ENCODE results near the gene MTR. TPM values are rescaled to one million over a fixed set of nuclear protein-coding genes. Genes with fewer than 3 reads are reported as not detected.

Gene MTR
- total RNA-seq, 1 experiment from 2014 or later, result 54.6 TPM

GRCh38 chr1:236864211-236864610 is 69.1 kb downstream of the MTR start:
- POLR2A ChIA-PET, result interaction anchor here (0.6 to 2.0 kb wide), 7 partner anchors 9 to 700 kb away, joined by 3 to 5 read pairs (median 4); partner anchors contain the start of gene MTR
- Mint-ChIP-seq H3K27ac (ENCODE audit: low read depth, unreplicated experiment) (no peak overlapping the region), H3K27me3 (ENCODE audit: insufficient read depth, unreplicated experiment) (no peaks in the 10 kb centered on the region), H3K4me3 (ENCODE audit: unreplicated experiment) (no peak overlapping the region), H3K4me1 (ENCODE audit: insufficient read depth, unreplicated experiment) (peaks cover 5% of the 10 kb centered on the region), H3K9me3 (ENCODE audit: unreplicated experiment) (no peaks in the 10 kb centered on the region), H3K36me3 (ENCODE audit: insufficient read depth, unreplicated experiment) (peaks cover 89% of the 10 kb centered on the region)
- DNase-seq (ENCODE audit: unreplicated experiment), result no peak
- CTCF ChIA-PET, result interaction anchor here (0.7 to 2.5 kb wide), 5 partner anchors 9 to 522 kb away, joined by 3 to 13 read pairs (median 7); partner anchors contain the start of gene HEATR1
- BruUV-seq (replicated peaks), result no TSS peak
- TF ChIP-seq, protein P1, sequence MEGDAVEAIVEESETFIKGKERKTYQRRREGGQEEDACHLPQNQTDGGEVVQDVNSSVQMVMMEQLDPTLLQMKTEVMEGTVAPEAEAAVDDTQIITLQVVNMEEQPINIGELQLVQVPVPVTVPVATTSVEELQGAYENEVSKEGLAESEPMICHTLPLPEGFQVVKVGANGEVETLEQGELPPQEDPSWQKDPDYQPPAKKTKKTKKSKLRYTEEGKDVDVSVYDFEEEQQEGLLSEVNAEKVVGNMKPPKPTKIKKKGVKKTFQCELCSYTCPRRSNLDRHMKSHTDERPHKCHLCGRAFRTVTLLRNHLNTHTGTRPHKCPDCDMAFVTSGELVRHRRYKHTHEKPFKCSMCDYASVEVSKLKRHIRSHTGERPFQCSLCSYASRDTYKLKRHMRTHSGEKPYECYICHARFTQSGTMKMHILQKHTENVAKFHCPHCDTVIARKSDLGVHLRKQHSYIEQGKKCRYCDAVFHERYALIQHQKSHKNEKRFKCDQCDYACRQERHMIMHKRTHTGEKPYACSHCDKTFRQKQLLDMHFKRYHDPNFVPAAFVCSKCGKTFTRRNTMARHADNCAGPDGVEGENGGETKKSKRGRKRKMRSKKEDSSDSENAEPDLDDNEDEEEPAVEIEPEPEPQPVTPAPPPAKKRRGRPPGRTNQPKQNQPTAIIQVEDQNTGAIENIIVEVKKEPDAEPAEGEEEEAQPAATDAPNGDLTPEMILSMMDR (IDR thresholded peaks at IDR 0.05; ENCODE audit: unreplicated experiment), result no peak
- intact Hi-C loops (cut with micrococcal nuclease), result no loop called here

- Mint-ChIP-seq H3K27ac (ENCODE audit: low read depth, unreplicated experiment) (peak overlapping the region; percentile 84), H3K36me3 (ENCODE audit: insufficient read depth, unreplicated experiment) (peaks cover 90% of the 10 kb centered on the region), H3K4me1 (ENCODE audit: insufficient read depth, unreplicated experiment) (peaks cover 5% of the 10 kb centered on the region), H3K4me3 (ENCODE audit: unreplicated experiment) (no peak overlapping the region), H3K9me3 (ENCODE audit: unreplicated experiment) (no peaks in the 10 kb centered on the region), H3K27me3 (ENCODE audit: insufficient read depth, unreplicated experiment) (no peaks in the 10 kb centered on the region)
- no TSS peak for BruUV-seq (replicated peaks)
- ChIA-PET CTCF (interaction anchor here (0.6 to 2.5 kb wide), 5 partner anchors 7 to 753 kb away, joined by 3 to 13 read pairs (median 5); no protein-coding TSS in a partner anchor), POLR2A (no interaction called here)
- intact Hi-C loops (cut with micrococcal nuclease), result loop anchor here (5.0 kb wide), 1 partner anchor 697 kb away; no protein-coding TSS in a partner anchor
- no peak for DNase-seq (ENCODE audit: unreplicated experiment)
- TF ChIP-seq, protein P1 (IDR thresholded peaks at IDR 0.05; ENCODE audit: unreplicated experiment), result no peak
Observed at GRCh38 chr1:236864996-236865817, 70.1 kb downstream of the MTR start.

GRCh38 chr1:236865818-236866155 is 70.7 kb downstream of the MTR start:
- H3K27ac Mint-ChIP-seq (ENCODE audit: low read depth, unreplicated experiment), result peak overlapping the region; percentile 84
- no TSS peak for BruUV-seq (replicated peaks)
- intact Hi-C loops (cut with micrococcal nuclease), result loop anchor here (5.0 kb wide), 1 partner anchor 697 kb away; no protein-coding TSS in a partner anchor

More at GRCh38 chr1:236865818-236866155, 70.7 kb downstream of the MTR start:
- Mint-ChIP-seq H3K4me3 (ENCODE audit: unreplicated experiment) (no peak overlapping the region), H3K9me3 (ENCODE audit: unreplicated experiment) (no peaks in the 10 kb centered on the region), H3K36me3 (ENCODE audit: insufficient read depth, unreplicated experiment) (peaks cover 91% of the 10 kb centered on the region), H3K4me1 (ENCODE audit: insufficient read depth, unreplicated experiment) (peaks cover 5% of the 10 kb centered on the region), H3K27me3 (ENCODE audit: insufficient read depth, unreplicated experiment) (no peaks in the 10 kb centered on the region)
- TF ChIP-seq, protein P1 (IDR thresholded peaks at IDR 0.05; ENCODE audit: unreplicated experiment), result no peak
- ChIA-PET CTCF (interaction anchor here (0.6 to 2.5 kb wide), 6 partner anchors 8 to 753 kb away, joined by 3 to 13 read pairs (median 6); no protein-coding TSS in a partner anchor), POLR2A (no interaction called here)
- DNase-seq (ENCODE audit: unreplicated experiment), result no peak

Measured in MCF 10A (cell line).